NCI-H446 (cell line): ENCODE measurements around the gene ATP10B.
A peak's percentile ranks its signal among the peaks of the same experiment; 100 is the strongest.
"Not testable (repeated sequence)": the region's sequence is repeated elsewhere in the genome, so short reads cannot be mapped to it uniquely, and the experiment has no call there.

ENCODE experiments used
- DNase-seq, 2 experiments: peaks; one replicate each; lab custom pipeline; 2025; lab: John Stamatoyannopoulos, UW

ATP10B gene

DNA sequence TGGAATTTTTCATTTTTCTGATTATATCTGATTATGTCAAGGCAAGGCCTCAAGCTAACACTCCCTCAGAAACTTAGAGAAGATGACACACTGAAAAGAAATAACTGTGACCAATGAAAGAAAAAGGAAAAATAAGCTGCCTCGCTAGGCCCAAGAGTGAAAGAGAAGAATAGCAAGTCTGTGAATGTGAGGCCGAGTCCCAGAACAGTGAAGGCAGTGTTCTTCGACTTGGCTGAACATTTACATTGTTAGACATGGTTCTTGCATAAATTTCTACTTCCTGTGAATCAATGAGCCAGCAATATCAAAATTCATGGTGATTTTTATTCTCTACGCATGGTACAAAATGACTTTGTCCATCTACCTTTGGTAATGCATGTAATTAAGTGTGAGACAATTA is at the start of gene ATP10B:
Gene ATP10B (minus strand): TSS at position 163 of the 400 bp plus-strand sequence. CDS start 164,137 bp downstream, outside the sequence.
- DNase-seq = no peak

GRCh38 chr5:160901656-160902055 is 49.6 kb upstream of the ATP10B start:
- no peak for DNase-seq

DNA sequence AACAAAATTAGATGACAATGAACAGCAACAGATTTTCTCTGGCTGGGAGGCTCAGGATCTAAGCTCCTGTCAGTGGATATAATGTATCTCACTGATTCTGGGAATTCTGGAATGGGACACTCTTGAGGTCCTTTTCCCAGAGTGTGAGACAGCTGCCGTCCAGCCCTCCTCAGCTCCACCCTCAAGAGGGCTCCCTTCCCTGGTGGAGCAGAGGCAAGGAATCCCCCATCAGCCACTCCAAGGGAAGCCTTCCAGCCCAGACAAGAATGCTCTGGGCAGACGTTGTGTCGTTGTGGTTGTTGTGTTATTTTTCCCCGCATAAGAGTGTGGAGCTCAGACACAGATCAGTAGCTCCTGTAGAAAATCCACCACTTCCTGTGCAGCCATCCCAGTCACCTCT is 47.7 kb upstream of the ATP10B start:
- DNase-seq = no peak

DNA sequence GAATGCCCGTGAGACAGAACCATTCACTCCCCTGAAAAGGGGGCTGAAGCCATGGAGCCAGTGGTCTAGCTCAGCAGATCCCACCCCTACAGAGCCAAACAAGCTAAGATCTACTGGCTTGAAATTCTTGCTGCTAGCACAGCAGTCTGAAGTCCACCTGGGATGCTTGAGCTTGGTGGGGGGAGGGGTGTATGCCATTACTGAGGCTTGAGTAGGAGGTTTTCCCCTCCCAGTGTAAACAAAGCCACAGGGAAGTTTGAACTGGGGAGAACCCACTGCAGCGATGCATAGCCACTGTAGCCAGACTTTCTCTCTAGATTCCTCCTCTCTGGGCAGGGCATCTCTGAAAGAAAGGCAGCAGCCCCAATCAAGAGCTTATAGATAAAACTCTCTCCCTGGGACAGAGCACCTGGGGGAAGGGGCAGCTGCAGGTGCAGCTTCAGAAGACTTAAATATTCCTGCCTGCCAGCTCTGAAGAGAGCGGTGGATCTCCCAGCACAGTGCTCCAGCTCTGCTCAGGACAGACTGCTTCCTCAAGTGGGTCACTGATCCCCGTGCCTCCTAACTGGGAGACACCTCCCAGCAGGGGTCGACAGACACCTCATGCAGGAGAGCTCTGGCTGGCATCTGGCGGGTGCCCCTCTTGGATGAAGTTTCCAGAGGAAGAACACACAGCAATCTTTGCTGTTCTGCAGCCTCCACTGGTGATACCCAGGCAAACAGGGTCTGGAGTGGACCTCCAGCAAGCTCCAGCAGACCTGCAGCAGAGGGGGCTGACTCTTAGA is 41.4 kb upstream of the ATP10B start:
- DNase-seq = not testable (repeated sequence)

DNA sequence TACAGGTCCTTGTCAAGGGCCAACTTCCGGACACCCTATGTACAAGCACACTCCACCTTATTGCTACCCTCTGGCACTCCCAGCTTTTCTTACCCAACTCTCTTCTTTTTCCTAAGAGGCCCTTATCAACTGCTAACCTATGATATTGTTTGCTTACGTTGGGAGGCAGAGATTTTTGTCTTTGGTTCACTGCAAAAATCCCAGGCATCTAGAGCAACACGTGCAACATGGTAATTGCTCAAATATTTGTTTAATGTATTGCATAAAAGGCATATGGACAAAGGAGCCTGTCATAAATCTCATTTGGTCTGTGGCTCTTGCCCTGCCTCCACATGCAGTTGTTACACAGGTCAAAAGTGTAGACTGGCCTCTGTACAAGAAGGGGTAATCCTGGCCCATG is 35.8 kb upstream of the ATP10B start:
- no peak for DNase-seq

DNA sequence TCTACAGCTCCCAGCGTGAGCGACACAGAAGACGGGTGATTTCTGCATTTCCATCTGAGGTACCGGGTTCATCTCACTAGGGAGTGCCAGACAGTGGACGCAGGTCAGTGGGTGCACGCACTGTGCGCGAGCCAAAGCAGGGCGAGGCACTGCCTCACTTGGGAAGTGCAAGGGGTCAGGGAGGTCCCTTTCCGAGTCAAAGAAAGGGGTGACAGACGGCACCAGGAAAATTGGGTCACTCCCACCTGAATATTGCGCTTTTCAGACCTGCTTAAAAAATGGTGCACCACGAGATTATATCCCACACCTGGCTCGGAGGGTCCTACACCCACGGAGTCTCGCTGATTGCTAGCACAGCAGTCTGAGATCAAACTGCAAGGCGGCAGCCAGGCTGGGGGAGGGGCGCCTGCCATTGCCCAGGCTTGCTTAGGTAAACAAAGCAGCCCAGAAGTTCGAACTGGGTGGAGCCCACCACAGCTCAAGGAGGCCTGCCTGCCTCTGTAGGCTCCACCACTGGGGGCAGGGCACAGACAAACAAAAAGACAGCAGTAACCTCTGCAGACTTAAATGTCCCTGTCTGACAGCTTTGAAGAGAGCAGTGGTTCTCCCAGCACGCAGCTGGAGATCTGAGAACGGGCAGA is 21.7 kb upstream of the ATP10B start:
- DNase-seq = not testable (repeated sequence)

DNA sequence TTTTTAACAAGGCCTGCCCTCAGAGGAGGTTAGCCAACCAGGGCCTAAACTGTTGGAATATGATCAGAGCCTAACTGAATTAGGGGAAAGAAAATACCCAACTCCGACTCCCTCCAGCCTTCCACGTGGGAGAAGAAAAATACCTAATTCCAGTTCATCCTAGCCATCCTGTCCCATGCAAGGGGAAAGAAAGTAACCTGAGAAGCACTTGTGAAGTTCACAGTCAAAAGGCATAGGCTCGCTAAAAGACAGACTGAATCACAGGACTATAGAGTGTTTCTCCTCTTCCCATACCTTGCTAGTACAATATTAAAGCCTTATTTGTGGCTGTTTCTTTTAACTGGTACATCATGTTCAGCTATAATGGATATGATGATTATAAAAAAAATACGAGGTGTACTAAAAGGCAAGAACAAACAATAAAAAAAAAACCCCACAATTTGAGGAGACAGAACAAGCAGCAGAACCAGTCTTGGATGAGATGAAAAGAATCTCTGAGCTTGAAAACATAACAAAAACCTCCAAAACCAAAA is 18.0 kb upstream of the ATP10B start:
- no peak for DNase-seq

GRCh38 chr5:160867976-160868375 is 16.0 kb upstream of the ATP10B start:
- DNase-seq = no peak

GRCh38 chr5:160851451-160851850 is 560 bp downstream of the ATP10B start:
- DNase-seq = no peak

DNA sequence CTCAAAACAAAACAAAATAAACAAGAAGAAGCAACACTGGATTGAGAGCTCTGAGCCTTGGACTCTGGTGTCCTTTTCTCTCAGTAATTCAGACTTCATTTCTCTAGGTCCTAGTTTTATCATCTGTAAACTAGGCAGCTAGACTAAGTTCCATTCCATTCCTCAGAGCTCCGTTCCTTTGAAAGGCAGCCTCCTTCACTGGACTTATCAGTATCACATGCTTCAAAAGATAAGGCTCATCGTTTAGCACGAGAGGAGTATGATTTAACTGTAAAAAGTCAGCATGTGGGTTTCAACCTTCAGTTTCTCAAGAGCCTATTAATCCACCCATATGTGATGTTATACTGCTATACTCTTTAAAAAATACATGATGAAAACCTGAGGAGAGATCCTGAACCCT is 1.6 kb downstream of the ATP10B start:
- no peak for DNase-seq

DNA sequence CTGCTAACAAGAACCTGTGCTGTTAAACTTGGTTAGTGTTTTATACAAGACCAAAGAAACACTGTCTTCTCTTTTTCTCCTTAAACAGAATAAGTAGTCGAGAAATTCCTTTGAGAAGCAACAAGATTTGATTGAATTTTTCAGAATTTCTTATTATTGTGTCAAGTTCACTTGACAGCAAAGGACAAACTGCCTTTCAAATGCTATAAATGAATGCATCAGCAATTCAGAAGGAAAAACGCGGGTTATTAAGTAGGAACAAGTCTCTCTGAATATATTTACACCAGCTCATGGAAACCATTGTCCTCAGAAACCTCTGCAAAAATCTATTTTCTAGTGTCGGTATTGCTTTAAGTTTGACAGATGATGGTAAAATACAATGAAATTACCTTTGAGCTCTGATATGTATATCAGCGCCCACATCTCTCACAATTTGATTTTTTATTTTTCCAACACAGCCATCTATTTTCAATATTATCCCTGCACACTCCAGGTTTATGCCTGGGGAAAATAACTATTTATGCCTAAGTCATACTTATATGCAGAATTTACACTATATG is 4.4 kb downstream of the ATP10B start:
- DNase-seq = no peak

DNA sequence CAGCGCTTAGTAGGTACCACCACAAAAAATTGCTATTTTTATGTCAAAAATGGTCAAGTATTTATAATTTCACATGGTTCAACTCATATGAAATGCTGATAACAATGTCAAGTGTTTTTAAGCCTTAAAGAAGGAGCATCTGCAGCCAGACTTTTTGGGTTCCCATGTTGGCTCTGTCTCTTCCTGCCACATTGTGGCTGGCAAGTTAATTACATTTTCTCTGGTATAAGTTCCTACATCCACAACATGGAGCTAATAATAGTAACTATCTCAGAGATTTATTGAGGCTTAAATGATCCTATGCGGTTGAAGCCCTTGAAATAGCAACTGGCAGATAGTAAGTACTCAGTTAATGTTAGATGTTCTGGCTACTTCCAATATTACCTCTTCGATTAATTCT is 5.4 kb downstream of the ATP10B start:
- no peak for DNase-seq

DNA sequence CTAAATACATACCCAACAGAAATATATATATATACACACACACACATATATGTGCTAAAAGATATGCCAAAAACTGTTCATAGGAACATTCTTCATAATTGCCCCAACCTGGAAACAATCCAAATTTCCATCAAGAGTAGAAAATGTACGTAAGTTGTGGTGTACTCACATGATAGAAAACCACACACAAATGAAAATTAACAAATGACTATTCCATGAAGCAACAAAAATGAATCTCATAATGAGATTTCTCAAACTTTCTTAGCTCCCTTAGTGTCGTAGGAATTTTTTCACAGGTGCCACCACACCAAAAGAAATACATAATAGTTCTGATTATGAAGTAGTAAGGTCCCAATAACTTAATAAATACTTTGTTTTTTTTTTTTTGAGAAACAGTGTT is 7.8 kb downstream of the ATP10B start:
- DNase-seq = no peak

GRCh38 chr5:160843240-160843639 is 8.8 kb downstream of the ATP10B start:
- no peak for DNase-seq

DNA sequence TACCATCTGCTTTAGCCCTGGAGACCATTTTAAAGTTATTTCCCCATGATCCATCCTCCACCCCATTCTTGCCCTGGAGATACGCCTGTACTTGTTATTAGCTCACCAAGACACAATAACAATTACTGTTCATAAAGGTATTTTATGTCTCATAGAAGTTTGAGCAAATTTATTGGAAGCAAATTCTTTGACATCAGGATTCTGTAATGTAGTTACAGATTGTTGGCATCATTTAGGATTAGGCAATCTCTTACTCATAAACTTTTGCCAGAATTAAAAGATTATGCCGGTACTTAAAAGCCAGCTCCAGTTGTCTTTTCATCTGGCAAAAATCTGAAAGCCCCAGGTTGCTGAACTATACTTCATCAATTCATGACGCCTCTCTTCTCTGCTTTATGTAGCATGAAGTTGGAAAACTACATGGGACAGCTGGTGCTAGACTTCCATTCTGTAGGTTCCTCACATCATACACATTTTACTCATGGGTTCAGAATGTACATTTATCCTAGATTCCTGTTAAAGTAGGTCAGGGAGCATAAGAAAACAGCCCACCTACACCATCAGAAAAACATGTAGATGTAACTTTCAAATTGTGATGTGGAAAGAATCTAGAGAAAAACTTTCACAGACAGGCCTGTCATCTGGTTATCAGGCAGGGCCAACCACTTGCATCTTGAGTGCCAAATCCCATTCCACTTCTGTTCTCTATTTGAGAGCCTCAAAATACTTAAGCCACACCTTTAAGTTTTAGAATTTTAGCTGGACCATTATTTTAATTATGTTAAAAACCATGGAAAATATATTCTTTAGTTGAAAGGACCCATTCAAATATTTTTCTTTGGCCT is 14.0 kb downstream of the ATP10B start:
- peak; percentile 89 to 93 for DNase-seq

- peak in 1 of 2 experiments; percentile 27 for DNase-seq
Observed at GRCh38 chr5:160837211-160837610, 14.8 kb downstream of the ATP10B start.

- DNase-seq = no peak
Observed at GRCh38 chr5:160835818-160836528, 16.0 kb downstream of the ATP10B start.

DNA sequence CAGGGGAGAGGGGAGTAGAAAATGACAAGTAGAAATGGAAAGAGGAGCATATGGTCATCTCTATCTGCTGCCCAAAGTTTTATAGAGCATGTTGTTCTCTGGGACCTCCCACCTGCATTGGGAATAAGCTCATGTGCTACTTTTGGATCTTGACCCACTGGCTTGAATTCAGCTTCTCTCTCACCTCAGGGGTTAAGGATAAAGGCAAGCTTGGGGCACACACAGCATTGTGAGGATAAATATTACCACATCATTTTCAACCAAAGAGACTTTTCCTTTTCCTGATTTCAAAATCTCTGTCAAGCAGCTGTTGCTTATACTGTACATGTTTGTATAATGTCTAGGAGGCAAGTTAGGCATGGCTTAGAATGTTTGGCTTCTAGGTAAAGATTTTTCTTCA is 16.6 kb downstream of the ATP10B start:
- DNase-seq = peak; percentile 61 to 90

DNA sequence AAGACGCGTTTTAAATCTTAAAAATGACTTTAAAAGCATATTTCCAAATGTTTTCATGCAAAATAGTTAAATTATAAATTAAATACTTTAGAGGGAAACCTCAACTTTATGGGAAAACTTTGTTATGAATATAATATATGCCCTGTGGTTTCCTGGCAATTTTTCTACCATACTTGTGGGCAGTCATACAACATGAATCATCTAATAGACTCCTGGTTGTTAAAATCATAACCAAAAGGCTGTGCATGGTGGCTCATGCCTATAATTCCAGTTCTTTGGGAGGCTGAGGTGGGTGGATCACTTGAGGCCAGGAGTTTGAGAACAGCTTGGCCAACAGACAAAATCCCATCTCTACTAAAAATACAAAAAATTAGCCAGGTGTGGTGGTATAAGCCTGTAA is 18.2 kb downstream of the ATP10B start:
- DNase-seq = no peak

DNA sequence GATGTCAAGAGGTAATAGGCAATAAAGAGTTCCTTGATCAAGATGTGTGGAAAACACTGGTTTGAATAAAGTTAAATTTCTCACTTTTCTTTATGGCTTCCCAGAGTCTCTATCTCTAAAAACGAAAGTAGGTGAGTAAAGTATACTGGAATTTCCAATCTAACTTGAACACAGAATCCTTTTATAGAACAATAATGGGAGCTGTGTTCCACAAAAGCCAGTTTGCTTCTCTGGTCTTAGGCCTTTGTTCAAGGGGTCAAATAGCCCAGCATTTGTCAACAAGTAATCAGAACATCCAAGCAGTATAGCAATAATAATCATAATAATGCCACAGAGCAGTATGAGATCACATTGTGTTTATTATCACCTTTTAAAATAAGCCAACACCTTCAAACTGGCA is 20.2 kb downstream of the ATP10B start:
- DNase-seq = no peak

DNA sequence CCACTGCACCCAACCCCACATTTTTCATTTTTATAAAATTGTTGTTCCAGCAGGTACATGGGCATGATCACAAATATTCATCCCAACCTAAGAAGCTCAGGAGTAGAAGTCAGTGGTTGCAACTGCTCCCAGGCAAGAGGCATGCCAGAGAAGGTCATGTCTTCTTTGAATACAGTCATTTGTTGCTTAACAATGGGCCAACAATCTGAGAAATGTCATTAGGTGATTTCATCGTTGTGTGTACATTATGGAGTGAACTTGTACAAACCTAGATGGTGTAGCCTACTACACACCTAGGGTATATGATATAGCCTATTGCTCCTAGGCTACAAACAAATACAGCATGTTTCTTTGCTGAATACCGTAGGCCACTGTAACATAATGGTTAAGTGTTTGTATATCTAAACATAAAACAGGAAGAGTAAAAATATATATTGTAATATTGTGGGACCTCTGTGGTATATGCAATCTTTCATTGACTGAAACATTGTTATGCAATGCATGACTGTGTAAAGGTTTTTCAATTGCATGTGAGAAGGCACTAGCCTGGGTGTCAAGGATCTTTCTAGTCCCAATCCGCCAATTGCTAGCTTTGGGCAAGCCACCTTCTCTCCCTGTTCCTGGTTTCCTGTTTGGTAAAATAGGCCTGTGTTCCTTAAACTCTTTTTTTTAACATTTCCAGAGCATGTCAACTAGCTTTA is 27.6 kb downstream of the ATP10B start:
- no peak for DNase-seq
